Esophagus muscularis mucosa (tissue), 4 donors: Measurements from ENCODE around the gene PAX5.

Source experiments
- CTCF ChIP-seq, 3 experiments: fragments of 200-600 bp in 2 of 3; fragments of 450-650 bp in 1 of 3; sonication (generic) in 2 of 3; IDR thresholded peaks; one replicate each; pipeline ENCODE4 v1.5.1; 2017 to 2019; ENCODE audit warnings: antibody characterized with exemption in 3 of 3, mild to moderate bottlenecking in 2 of 3, moderate library complexity in 1 of 3
- EP300 ChIP-seq: sonication (generic); formaldehyde crosslinking; IDR thresholded peaks from one replicate; pipeline ENCODE4 v1.6.1; 2017; ENCODE audit warnings: antibody characterized with exemption
- POLR2A ChIP-seq: fragments of 450-650 bp; IDR thresholded peaks from one replicate; pipeline ENCODE4 v1.6.1; 2017; ENCODE audit warnings: antibody characterized with exemption, moderate library complexity, mild to moderate bottlenecking, low read depth
- POLR2AphosphoS5 ChIP-seq, 2 donors: sonication (generic); formaldehyde crosslinking; IDR thresholded peaks; one replicate each; pipeline ENCODE4 v1.6.1; 2017; ENCODE audit warnings: antibody characterized with exemption in 2 of 2

- no peak for TF ChIP-seq EP300
- TF ChIP-seq CTCF (IDR thresholded peaks at IDR 0.05): no peak
- no peak for TF ChIP-seq POLR2A
- no peak for TF ChIP-seq POLR2AphosphoS5 (IDR thresholded peaks at IDR 0.05)
Observed at GRCh38 chr9:36912620-36913019, 121.4 kb downstream of the PAX5 start.
